GM12878 (cell line): Measurements from ENCODE around the gene TBPL2. TPM values are rescaled to one million over a fixed set of nuclear protein-coding genes. Genes with fewer than 3 reads are reported as not detected.

Experiments
- CREB1 ChIP-seq: IDR thresholded peaks from 2 replicates; pipeline ENCODE4 v1.6.1; 2012; ENCODE audit warnings: low read depth, mild to moderate bottlenecking, inconsistent platforms
- CTCF ChIP-seq, 3 experiments: IDR thresholded peaks in 2 of 3; conservative IDR thresholded peaks in 1 of 3; 2 replicates each; pipeline ENCODE4 v1.5.1; 2011; ENCODE audit warnings: low read depth in 3 of 3, low read length in 3 of 3, mild to moderate bottlenecking in 3 of 3, control low read depth in 2 of 3, moderate library complexity in 2 of 3, inconsistent platforms in 1 of 3, mixed read lengths in 1 of 3; ENCODE audit not compliant: control insufficient read depth in 2 of 3, insufficient read depth in 1 of 3; ENCODE audit errors: extremely low read depth in 1 of 3
- E4F1 ChIP-seq: fragments of 450-650 bp; IDR thresholded peaks from 2 replicates; pipeline ENCODE4 v1.6.1; 2018; ENCODE audit warnings: borderline replicate concordance, mild to moderate bottlenecking; ENCODE audit not compliant: partially characterized antibody
- MYB ChIP-seq: fragments of 150-350 bp; IDR thresholded peaks from 2 replicates; pipeline ENCODE4 v1.6.1; 2014; ENCODE audit warnings: mild to moderate bottlenecking, low read depth, low read length, borderline replicate concordance
- PKNOX1 ChIP-seq: fragments of 450-650 bp; IDR thresholded peaks from 2 replicates; pipeline ENCODE4 v1.6.1; 2016; ENCODE audit warnings: mild to moderate bottlenecking
- POLR2A ChIP-seq: IDR thresholded peaks from 2 replicates; pipeline ENCODE4 v1.6.1; 2011; ENCODE audit warnings: low read depth, mild to moderate bottlenecking, low read length
- RELB ChIP-seq: fragments of 450-650 bp; IDR thresholded peaks from 2 replicates; pipeline ENCODE4 v1.6.1; 2017; ENCODE audit warnings: low read depth, mild to moderate bottlenecking, moderate library complexity
- SKIL ChIP-seq: fragments of 450-650 bp; IDR thresholded peaks from 2 replicates; pipeline ENCODE4 v1.6.1; 2017; ENCODE audit warnings: mild to moderate bottlenecking, low read depth, inconsistent platforms; ENCODE audit not compliant: poor library complexity, severe bottlenecking
- STAT1 ChIP-seq: fragments of 450-650 bp; conservative IDR thresholded peaks from 2 replicates; pipeline ENCODE4 v1.6.1; 2014; ENCODE audit warnings: antibody characterized with exemption, mild to moderate bottlenecking
- TARDBP ChIP-seq: IDR thresholded peaks from 2 replicates; pipeline ENCODE4 v1.6.1; 2016; ENCODE audit warnings: borderline replicate concordance
- TBL1XR1 ChIP-seq: IDR thresholded peaks from 2 replicates; pipeline ENCODE4 v1.6.1; 2012; ENCODE audit warnings: low read depth, low read length, improper control_type of control experiment
- ZBTB11 ChIP-seq: fragments of 450-650 bp; formaldehyde crosslinking; IDR thresholded peaks from 2 replicates; pipeline ENCODE4 v1.5.0; 2022; ENCODE audit warnings: mild to moderate bottlenecking, missing genetic modification characterization
- ZNF384 ChIP-seq: IDR thresholded peaks from 2 replicates; pipeline ENCODE4 v1.6.1; 2012; ENCODE audit warnings: low read depth, mild to moderate bottlenecking, low read length, improper control_type of control experiment, borderline replicate concordance
- polyA plus RNA-seq, 11 experiments: library from polyadenylated mRNA; depleted of rRNA in 4 of 11; unstranded in 6 of 11; stranded (reverse) in 5 of 11; fragments of >200 nt; fragmentation: Nextera tagmentation in 4 of 11; fragmentation: Illumina TruSeq in 1 of 11; extraction: Ambion mirVana in 4 of 11; extraction: Trizol in 1 of 11; gene quantifications; 1 replicate in 1 of 11; 2 replicates in 10 of 11; pipeline versions ENCODE4 v1.2.1 to v1.2.3, GENCODE V29; 2011 to 2016; ENCODE audit warnings: inconsistent platforms in 2 of 11, missing spikeins in 2 of 11, low read depth in 1 of 11
- total RNA-seq, 4 experiments: library from RNA; depleted of rRNA in 3 of 4; stranded (reverse); fragments of >200 nt in 3 of 4; fragmentation: Illumina TruSeq in 1 of 4; extraction: Trizol in 1 of 4; gene quantifications; 2 replicates each; pipeline versions ENCODE4 v1.2.1 to v1.2.3, GENCODE V29; 2013 to 2021

Gene TBPL2
- total and polyA plus RNA-seq, 10 of the 15 experiments (the other 5 are each of a cell fraction or from before 2014, with no cell fraction given), result 0.41 TPM; not detected in 9

GRCh38 chr14:55446127-55446736 lies 5.8 kb upstream of the TBPL2 start (continued):
- no peak for TF ChIP-seq RELB
- TF ChIP-seq ZNF384, result no peak
- TF ChIP-seq MYB, result no peak
- no peak for TF ChIP-seq TBL1XR1
- TF ChIP-seq SKIL, result peak; percentile 21
- TF ChIP-seq STAT1, result no peak
- no peak for TF ChIP-seq TARDBP
- no peak for TF ChIP-seq ZBTB11
- TF ChIP-seq PKNOX1, result no peak
- peak; percentile 62 to 68 (median 62) for TF ChIP-seq CTCF (IDR thresholded peaks at IDR 0.05 in 2 of 3, conservative IDR thresholded peaks at IDR 0.05 in 1 of 3; ENCODE audit: control insufficient read depth in 2 of 3, extremely low read depth in 1 of 3, insufficient read depth in 1 of 3, low read depth in 3 of 3, low read length in 3 of 3)
- TF ChIP-seq E4F1, result no peak
- TF ChIP-seq CREB1, result no peak
- no peak for TF ChIP-seq POLR2A
